K562 (cell line): ENCODE measurements around the gene WNT11. TPM values are rescaled to one million over a fixed set of nuclear protein-coding genes. Genes with fewer than 3 reads are reported as not detected.
A peak's percentile ranks its signal among the peaks of the same experiment; 100 is the strongest.

Source experiments
- ATAC-seq: fragments of 200-7000 bp; cut with Tn5 transposase; 3 replicates; pipeline ENCODE4 v1.9.1; 2020; ENCODE audit warnings: moderate library complexity
- BruUV-seq: library from RNA; stranded (reverse); fragments of 400-500 nt; replicated peaks from 2 replicates; lab custom pipeline; 2021; lab: Mats Ljungman, UMichigan
- CTCF ChIA-PET: fragments of 300-600 bp; formaldehyde crosslinking; extraction: SDS; loops from one replicate; lab custom pipeline; 2021; ENCODE audit warnings: low intra/inter-chr PET ratio; lab: Yijun Ruan, JAX
- POLR2A ChIA-PET: fragments of 300-600, 350-650 bp; sonication (Branson Sonifier 250); formaldehyde crosslinking; extraction: SDS; loops from one replicate; lab custom pipeline; 2021; ENCODE audit warnings: antibody characterized with exemption, inconsistent platforms; lab: Yijun Ruan, JAX
- DNase-seq, 4 experiments: peaks; one replicate each; pipeline versions ENCODE4 v3.0.0 to v3.0.0-alpha.2; 2011 to 2018; ENCODE audit warnings: low spot score in 3 of 4, mixed read lengths in 3 of 4; ENCODE audit errors: extremely low read depth in 1 of 4
- FAIRE-seq: peaks from 2 replicates; lab custom pipeline; 2011; peaks lifted over from hg19 to GRCh38; lab: Jason Lieb, UNC
- H2AFZ ChIP-seq: 2 replicates; pipeline ENCODE4 v1.6.0; 2011; ENCODE audit warnings: low read depth, low read length, control low read depth, inconsistent platforms
- H3K27ac ChIP-seq: fragments of 200-600 bp; 3 replicates; pipeline ENCODE4 v1.8.0; 2011; ENCODE audit warnings: low read depth, mild to moderate bottlenecking, control low read depth, inconsistent platforms, low read length, moderate library complexity, mixed read lengths; ENCODE audit errors: extremely low read depth
- H3K27me3 ChIP-seq, 2 experiments: fragments of 300-600 bp in 1 of 2; 2 replicates in 1 of 2; 3 replicates in 1 of 2; pipeline versions ENCODE4 v1.6.0 to v1.8.0; 2011; ENCODE audit warnings: inconsistent platforms in 2 of 2, low read length in 2 of 2, mild to moderate bottlenecking in 1 of 2, mixed read lengths in 1 of 2, moderate library complexity in 1 of 2; ENCODE audit not compliant: control insufficient read depth in 2 of 2, insufficient read depth in 2 of 2
- H3K36me3 ChIP-seq: fragments of 300-600 bp; 3 replicates; pipeline ENCODE4 v1.8.0; 2011; ENCODE audit warnings: mild to moderate bottlenecking, low read length, inconsistent platforms; ENCODE audit not compliant: control insufficient read depth, insufficient read depth
- H3K4me1 ChIP-seq, 2 experiments: fragments of 200-600 bp in 1 of 2; replicated peaks in 1 of 2; 2 replicates in 1 of 2; 3 replicates in 1 of 2; pipeline versions ENCODE4 v1.5.1 to v1.8.0; 2011; ENCODE audit warnings: inconsistent platforms in 2 of 2, low read length in 2 of 2, mild to moderate bottlenecking in 1 of 2, mixed read lengths in 1 of 2, moderate library complexity in 1 of 2; ENCODE audit not compliant: control insufficient read depth in 2 of 2, insufficient read depth in 2 of 2
- H3K4me2 ChIP-seq: 2 replicates; pipeline ENCODE4 v1.6.1; 2011; ENCODE audit warnings: low read length, control low read depth, inconsistent platforms, mixed read lengths; ENCODE audit not compliant: insufficient read depth
- H3K4me3 ChIP-seq: fragments of 200-600 bp; sonication (generic), shearing (Covaris generic); 2 replicates; pipeline ENCODE4 v1.5.1; 2016; ENCODE audit warnings: control low read depth, inconsistent platforms
- H3K79me2 ChIP-seq: fragments of 200-600 bp; 3 replicates; pipeline ENCODE4 v1.8.0; 2011; ENCODE audit warnings: low read length, inconsistent platforms; ENCODE audit not compliant: control insufficient read depth, insufficient read depth
- H3K9ac ChIP-seq, 2 experiments: 2 replicates each; pipeline versions ENCODE4 v1.6.0 to v1.6.1; 2011; ENCODE audit warnings: low read depth in 2 of 2, low read length in 2 of 2, control low read depth in 1 of 2, inconsistent platforms in 1 of 2, mild to moderate bottlenecking in 1 of 2, mixed read lengths in 1 of 2; ENCODE audit not compliant: insufficient read depth in 1 of 2
- H3K9me1 ChIP-seq: one replicate; pipeline ENCODE4 v1.6.0; 2011; ENCODE audit warnings: inconsistent platforms, mild to moderate bottlenecking, low read length, moderate library complexity; ENCODE audit not compliant: control insufficient read depth, insufficient read depth
- H3K9me3 ChIP-seq: replicated peaks from 2 replicates; pipeline ENCODE4 v1.5.1; 2011; ENCODE audit warnings: low read depth, low read length, inconsistent platforms; ENCODE audit not compliant: control insufficient read depth, insufficient read depth
- H4K20me1 ChIP-seq: replicated peaks from 2 replicates; pipeline ENCODE4 v1.6.1; 2011; ENCODE audit warnings: low read length, inconsistent platforms, mixed read lengths; ENCODE audit not compliant: control insufficient read depth, insufficient read depth
- CBX1 ChIP-seq: sonication (generic); IDR thresholded peaks from 2 replicates; pipeline ENCODE4 v1.6.1; 2016; ENCODE audit warnings: antibody characterized with exemption, low read depth, mild to moderate bottlenecking
- CEBPB ChIP-seq: fragments of 450-650 bp; IDR thresholded peaks from 2 replicates; pipeline ENCODE4 v1.6.1; 2016; ENCODE audit warnings: missing genetic modification characterization, missing compliant biosample characterization
- CEBPG ChIP-seq, 3 experiments: fragments of 200-800 bp in 1 of 3; sonication (Bioruptor generic) in 1 of 3; sonication (generic) in 1 of 3; formaldehyde crosslinking in 1 of 3; IDR thresholded peaks in 2 of 3; conservative IDR thresholded peaks in 1 of 3; 2 replicates each; pipeline versions ENCODE4 v1.6.1 to v1.8.0; 2016 to 2022; ENCODE audit warnings: missing compliant biosample characterization in 2 of 3, missing genetic modification characterization in 2 of 3, mild to moderate bottlenecking in 1 of 3, missing genetic modification reagents in 1 of 3
- CXXC5 ChIP-seq: fragments of 250-450 bp; sonication (Bioruptor Pico); IDR thresholded peaks from 2 replicates; pipeline ENCODE4 v1.8.0; 2022; ENCODE audit warnings: inconsistent platforms, mild to moderate bottlenecking, moderate library complexity
- NCOA1 ChIP-seq: fragments of 450-650 bp; IDR thresholded peaks from 2 replicates; pipeline ENCODE4 v1.6.1; 2016; ENCODE audit warnings: low read depth
- NELFE ChIP-seq: IDR thresholded peaks from 2 replicates; pipeline ENCODE4 v1.6.1; 2011; ENCODE audit warnings: mild to moderate bottlenecking; ENCODE audit not compliant: insufficient read depth, insufficient read length
- WHSC1 ChIP-seq: IDR thresholded peaks from one replicate; pipeline ENCODE4 v1.6.1; 2012; ENCODE audit warnings: low read length, control low read depth, inconsistent platforms
- WGBS: fragments of 100-300 bp; shearing (Covaris generic); methylation state at CpG from one replicate; pipeline ENCODE4 v1.1.6; 2016; ENCODE audit warnings: low coverage, mixed read lengths; ENCODE audit not compliant: insufficient coverage; ENCODE audit errors: missing lambda C conversion rate; 5-methylcytosine and 5-hydroxymethylcytosine counted together
- in situ Hi-C: fragments of 300-500 bp; cut with MboI; formaldehyde crosslinking; loops from 4 replicates; pipeline ENCODE4 v1.15.0; 2018; ENCODE audit warnings: inconsistent platforms, mixed read lengths
- intact Hi-C: fragments of 100-400 bp; cut with micrococcal nuclease; formaldehyde crosslinking; loops from 2 replicates; pipeline ENCODE4 v1.14.2; 2022
- polyA plus RNA-seq, 8 experiments: library from polyadenylated mRNA; depleted of rRNA in 4 of 8; stranded (reverse) in 5 of 8; unstranded in 3 of 8; fragments of >200 nt; fragmentation: Nextera tagmentation in 2 of 8; fragmentation: Illumina TruSeq in 1 of 8; extraction: Ambion mirVana in 2 of 8; extraction: Trizol in 1 of 8; gene quantifications; 2 replicates each; pipeline versions ENCODE4 v1.2.1 to v1.2.3, GENCODE V29; 2011 to 2014; ENCODE audit warnings: inconsistent platforms in 1 of 8, missing spikeins in 1 of 8
- total RNA-seq, 7 experiments: library from RNA; depleted of rRNA in 6 of 7; stranded (reverse); fragments of >200 nt in 6 of 7; fragmentation: Illumina TruSeq in 2 of 7; extraction: Trizol in 2 of 7; gene quantifications; 2 replicates each; pipeline versions ENCODE4 v1.2.1 to v1.2.3, GENCODE V29; 2011 to 2021; ENCODE audit warnings: low replicate concordance in 1 of 7

Gene WNT11
- total and polyA plus RNA-seq, 9 of the 15 experiments (the other 6 are each of a cell fraction or from before 2014, with no cell fraction given), result 0.03 to 0.20 (median 0.09) TPM; not detected in 4

DNA sequence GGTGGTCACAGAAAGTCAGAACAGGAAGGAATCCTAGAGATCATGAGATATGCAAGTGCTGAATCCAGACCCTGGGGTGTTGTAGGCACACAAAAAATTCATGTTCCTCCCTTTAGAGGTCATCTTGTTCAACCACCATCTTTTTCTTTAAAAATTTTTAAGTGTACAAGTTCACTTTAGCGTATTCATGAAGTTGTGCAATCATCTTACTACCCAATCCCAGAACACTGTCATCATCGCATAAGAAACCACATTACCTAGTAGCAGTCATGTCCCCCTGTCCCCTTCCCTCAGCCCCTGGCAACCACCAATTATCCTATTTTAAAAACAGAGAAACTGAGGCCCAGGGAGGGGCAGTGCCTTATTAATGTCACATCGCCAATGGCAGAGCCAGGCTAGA is 20.3 kb upstream of the WNT11 start:
- H3K9me1 ChIP-seq, result no peaks in the 10 kb centered on the region
- no peaks in the 10 kb centered on the region for H4K20me1 ChIP-seq
- ATAC-seq (no peak), DNase-seq (no peak)
- H3K9me3 ChIP-seq, result no peaks in the 10 kb centered on the region
- peaks cover 0 to 12% of the 10 kb centered on the region in 2 experiments; a peak in 2 of 5 replicates for H3K4me1 ChIP-seq
- H3K27ac ChIP-seq, result no peak overlapping the region
- POLR2A ChIA-PET, result interaction anchor here (0.6 to 0.9 kb wide), 2 partner anchors 8 to 73 kb away, joined by 3 to 4 read pairs; no protein-coding TSS in a partner anchor
- H3K4me2 ChIP-seq, result no peak overlapping the region
- peak overlapping the region in 1 of 2 experiments; percentile 54; a peak in 1 of 4 replicates for H3K9ac ChIP-seq
- no peak; the same call in 1 of the 2 replicates for TF ChIP-seq CEBPG (CRISPR knock-in tag; IDR thresholded peaks at IDR 0.05)
- peak; percentile 57 to 63; a peak in 3 of 4 replicates for TF ChIP-seq CEBPG (tag; conservative IDR thresholded peaks at IDR 0.05 in 1 of 2, IDR thresholded peaks at IDR 0.05 in 1 of 2)
- TF ChIP-seq CXXC5 (CRISPR knock-in tag), result no peak
- peak; percentile 89 for TF ChIP-seq CEBPB (tag)
- no peak for TF ChIP-seq NELFE
- TF ChIP-seq, all 486 proteins: peak for 2
- WGBS, result 65% methylated on average over 3 of the region's 3 CpGs
- FAIRE-seq, result no peak
- intact Hi-C loops, result no loop called here
- Histone ChIP-seq H3K4me3 (no peak overlapping the region), H2AFZ (no peak overlapping the region; the same call in 1 of the 2 replicates), H3K79me2 (no peaks in the 10 kb centered on the region), H3K36me3 (no peaks in the 10 kb centered on the region), H3K27me3 (no peaks in the 10 kb centered on the region)
- CTCF ChIA-PET, result no interaction called here
- in situ Hi-C loops, result no loop called here
- BruUV-seq, result no TSS peak

DNA sequence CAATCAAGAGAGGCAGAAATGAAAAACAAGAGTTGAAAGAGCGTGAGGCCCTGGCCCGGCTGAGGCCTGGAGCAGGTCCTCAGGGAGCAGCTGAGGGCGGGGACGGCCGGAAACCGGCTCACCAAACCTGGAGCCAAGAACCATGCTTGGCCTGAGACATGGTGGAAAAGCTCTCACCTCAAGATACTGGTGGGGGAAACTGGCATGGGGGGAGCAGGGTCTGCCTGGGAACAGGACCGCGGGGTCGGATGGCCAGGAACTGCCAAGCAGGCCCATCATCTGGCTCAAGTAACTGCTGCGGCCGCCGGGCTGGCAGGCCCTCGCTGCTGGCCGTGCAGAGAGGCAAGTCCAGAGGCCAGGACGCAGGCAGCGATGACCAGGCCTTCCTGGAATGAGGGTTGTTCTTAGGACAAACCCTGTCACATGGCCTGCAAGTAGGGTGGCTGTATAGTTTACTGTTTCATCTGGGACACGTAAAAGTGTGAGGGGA is 18.9 kb upstream of the WNT11 start:
- H2AFZ ChIP-seq, result peak overlapping the region; percentile 73
- POLR2A ChIA-PET, result interaction anchor here (2.3 kb wide), 1 partner anchor 10 kb away, joined by 8 read pairs; no protein-coding TSS in a partner anchor
- no TSS peak for BruUV-seq

More for the DNA sequence above, 18.9 kb upstream of the WNT11 start:
- H3K36me3 ChIP-seq, result no peaks in the 10 kb centered on the region
- no peak overlapping the region for H3K4me2 ChIP-seq
- no peaks in the 10 kb centered on the region for H3K27me3 ChIP-seq
- no peak for DNase-seq
- H3K9me1 ChIP-seq, result no peaks in the 10 kb centered on the region
- CTCF ChIA-PET, result no interaction called here
- H3K9me3 ChIP-seq, result no peaks in the 10 kb centered on the region
- 59% methylated on average over 17 of the region's 17 CpGs for WGBS
- no peak for FAIRE-seq
- TF ChIP-seq NCOA1 (no peak), NELFE (no peak), CBX1 (no peak), WHSC1 (no peak)
- in situ Hi-C loops (no loop called here), intact Hi-C loops (no loop called here)
- peak; percentile 19; the same call in 1 of the 3 replicates for ATAC-seq
- H3K79me2 ChIP-seq, result no peaks in the 10 kb centered on the region
- peak overlapping the region in 1 of 2 experiments; percentile 82; a peak in 2 of 4 replicates for H3K9ac ChIP-seq
- no peaks in the 10 kb centered on the region for H4K20me1 ChIP-seq
- H3K4me3 ChIP-seq, result no peak overlapping the region
- no peak overlapping the region for H3K27ac ChIP-seq
- H3K4me1 ChIP-seq, result peaks cover 0 to 12% of the 10 kb centered on the region in 2 experiments; a peak in 2 of 5 replicates
